RWPE1 (cell line): ENCODE results near the gene POLR2B.
"Not testable (repeated sequence)": the region's sequence is repeated elsewhere in the genome, so short reads cannot be mapped to it uniquely, and the experiment has no call there.

Experiments
- CTCF ChIA-PET: fragments of 350-600 bp; sonication (Branson Sonifier 250); formaldehyde crosslinking; extraction: SDS; loops from one replicate; lab custom pipeline; 2021; lab: Yijun Ruan, JAX
- POLR2A ChIA-PET: fragments of 400-600 bp; formaldehyde crosslinking; extraction: SDS; loops from one replicate; lab custom pipeline; 2020; ENCODE audit warnings: antibody characterized with exemption; ENCODE audit not compliant: low non-redundant PET; lab: Yijun Ruan, JAX
- DNase-seq: peaks from one replicate; pipeline ENCODE4 v3.0.0; 2012; ENCODE audit warnings: low spot score
- H3K27ac ChIP-seq: fragments of 450-650 bp; 2 replicates; pipeline ENCODE4 v1.5.1; 2017
- TF ChIP-seq, protein P1 (sequence below): fragments of 450-650 bp; conservative IDR thresholded peaks from 2 replicates; pipeline ENCODE4 v1.5.1; 2017; ENCODE audit warnings: low read depth, mild to moderate bottlenecking

POLR2B gene

DNA sequence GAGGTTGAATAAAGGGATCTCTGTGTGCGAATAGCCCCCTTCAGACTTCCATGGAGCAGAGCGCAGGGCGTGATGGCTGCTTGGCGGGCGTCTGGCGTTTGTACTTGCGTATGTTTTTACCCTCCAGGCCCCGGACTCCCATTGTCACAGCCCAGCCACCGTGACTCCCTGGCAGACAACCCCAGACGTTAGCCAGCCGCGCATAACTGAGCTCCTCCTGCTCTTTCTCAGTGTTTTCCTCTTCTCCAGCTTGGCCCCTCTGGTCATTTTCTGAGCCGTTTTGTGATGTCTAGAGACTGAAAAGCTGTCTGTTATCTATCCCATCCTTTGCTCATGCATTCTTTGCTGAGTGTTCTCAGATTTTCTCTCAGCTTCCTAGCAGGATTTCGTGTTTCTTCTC lies 77.2 kb downstream of the POLR2B start:
- DNase-seq, result no peak
- H3K27ac ChIP-seq, result peak overlapping the region; percentile 8; the same call in 1 of the 2 replicates
- ChIA-PET POLR2A (no interaction called here), CTCF (no interaction called here)
- TF ChIP-seq, protein P1, sequence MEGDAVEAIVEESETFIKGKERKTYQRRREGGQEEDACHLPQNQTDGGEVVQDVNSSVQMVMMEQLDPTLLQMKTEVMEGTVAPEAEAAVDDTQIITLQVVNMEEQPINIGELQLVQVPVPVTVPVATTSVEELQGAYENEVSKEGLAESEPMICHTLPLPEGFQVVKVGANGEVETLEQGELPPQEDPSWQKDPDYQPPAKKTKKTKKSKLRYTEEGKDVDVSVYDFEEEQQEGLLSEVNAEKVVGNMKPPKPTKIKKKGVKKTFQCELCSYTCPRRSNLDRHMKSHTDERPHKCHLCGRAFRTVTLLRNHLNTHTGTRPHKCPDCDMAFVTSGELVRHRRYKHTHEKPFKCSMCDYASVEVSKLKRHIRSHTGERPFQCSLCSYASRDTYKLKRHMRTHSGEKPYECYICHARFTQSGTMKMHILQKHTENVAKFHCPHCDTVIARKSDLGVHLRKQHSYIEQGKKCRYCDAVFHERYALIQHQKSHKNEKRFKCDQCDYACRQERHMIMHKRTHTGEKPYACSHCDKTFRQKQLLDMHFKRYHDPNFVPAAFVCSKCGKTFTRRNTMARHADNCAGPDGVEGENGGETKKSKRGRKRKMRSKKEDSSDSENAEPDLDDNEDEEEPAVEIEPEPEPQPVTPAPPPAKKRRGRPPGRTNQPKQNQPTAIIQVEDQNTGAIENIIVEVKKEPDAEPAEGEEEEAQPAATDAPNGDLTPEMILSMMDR, result no peak

DNA sequence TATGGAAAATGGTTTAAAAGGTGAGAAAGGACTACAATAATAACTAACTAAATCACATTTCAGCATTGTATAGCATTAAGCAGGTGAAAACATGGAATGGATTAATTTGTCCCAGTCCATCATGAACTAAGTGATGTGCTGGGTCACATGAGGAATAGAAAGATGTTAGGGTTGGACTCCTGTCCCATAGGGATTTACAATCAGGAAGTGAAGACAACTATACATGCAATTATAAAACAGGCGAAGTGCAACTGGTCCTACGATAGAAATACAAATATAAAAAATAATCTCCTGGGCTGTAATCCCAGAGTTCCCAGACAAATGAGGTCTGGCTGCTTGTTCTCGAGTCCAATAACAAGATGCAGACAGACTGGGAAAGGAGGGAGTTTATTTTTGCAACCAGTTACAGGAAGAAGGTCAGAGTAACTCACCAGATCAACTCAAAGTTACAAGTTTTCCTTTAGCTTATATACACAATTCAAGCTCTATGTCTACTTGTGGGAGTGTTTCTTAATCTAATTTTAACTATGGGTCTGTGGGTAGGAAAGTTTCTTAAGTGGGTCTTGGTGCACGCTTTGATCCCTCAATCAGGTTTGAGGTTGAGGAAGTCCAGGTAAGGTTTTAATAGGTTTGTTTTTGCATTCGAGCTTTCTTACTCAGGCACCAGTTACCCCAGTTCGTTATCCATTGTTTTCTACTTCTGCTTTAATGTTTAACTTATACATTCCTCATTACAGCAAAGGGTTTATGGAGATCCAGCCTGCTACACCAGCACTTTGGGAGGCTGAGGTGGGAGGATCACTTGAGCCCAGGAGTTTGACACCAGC lies 81.4 kb downstream of the POLR2B start:
- no peak overlapping the region for H3K27ac ChIP-seq
- CTCF ChIA-PET, result no interaction called here
- POLR2A ChIA-PET, result no interaction called here
- TF ChIP-seq, protein P1, result no peak
- no peak for DNase-seq

- POLR2A ChIA-PET, H3K27ac ChIP-seq, CTCF ChIA-PET, DNase-seq: not testable (repeated sequence)
Observed at GRCh38 chr4:57060717-57061067, 82.0 kb downstream of the POLR2B start.

DNA sequence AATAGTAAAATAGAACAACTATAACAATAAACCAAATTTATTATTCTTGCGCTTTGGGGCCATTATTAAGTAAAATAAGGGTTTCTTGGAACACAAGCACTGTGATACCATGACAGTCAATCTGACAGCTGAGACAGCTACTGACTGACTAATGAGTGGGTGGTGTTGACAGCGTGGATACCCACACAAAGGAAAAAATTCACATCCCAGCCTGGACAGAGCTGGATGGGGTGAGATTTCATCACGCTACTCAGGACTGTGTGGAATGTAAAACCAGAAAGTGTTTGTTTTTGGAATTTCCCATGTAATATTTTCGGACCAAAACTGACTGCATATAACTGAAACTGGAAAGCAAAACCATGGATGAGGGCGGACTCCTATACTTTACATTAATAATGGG lies 82.7 kb downstream of the POLR2B start:
- TF ChIP-seq, protein P1, result no peak
- H3K27ac ChIP-seq, result no peak overlapping the region
- ChIA-PET CTCF (no interaction called here), POLR2A (no interaction called here)
- DNase-seq, result no peak

GRCh38 chr4:57063518-57063917 lies 84.8 kb downstream of the POLR2B start:
- ChIA-PET CTCF (no interaction called here), POLR2A (interaction anchor here (0.6 kb wide), 1 partner anchor 18 kb away, joined by 3 read pairs; no protein-coding TSS in a partner anchor)
- no peak overlapping the region for H3K27ac ChIP-seq
- no peak for DNase-seq
- TF ChIP-seq, protein P1, result no peak

GRCh38 chr4:57064120-57064519 lies 85.4 kb downstream of the POLR2B start:
- POLR2A ChIA-PET, result no interaction called here
- TF ChIP-seq, protein P1, result no peak
- H3K27ac ChIP-seq, result no peak overlapping the region
- no peak for DNase-seq
- CTCF ChIA-PET, result no interaction called here

- no peak for DNase-seq
- TF ChIP-seq, protein P1, result no peak
- ChIA-PET POLR2A (no interaction called here), CTCF (no interaction called here)
- peak overlapping the region; percentile 7; the same call in 1 of the 2 replicates for H3K27ac ChIP-seq
Observed at GRCh38 chr4:57064811-57065711, 86.4 kb downstream of the POLR2B start.
